ENCODE measurements around the gene SEC14L5. TPM values are rescaled to one million over a fixed set of nuclear protein-coding genes. Genes with fewer than 3 reads are reported as not detected.

SEC14L5 gene
- total RNA-seq, 1 donor: under 0.01 TPM

GRCh38 chr16:4991754-4992153, 33.6 kb downstream of the SEC14L5 start:
- H3K9me3 ChIP-seq (ENCODE audit: low read depth, low read length): no peaks in the 10 kb centered on the region
- no peak for DNase-seq (ENCODE audit: insufficient read length, low spot score, missing footprints)
- H3K4me1 ChIP-seq (ENCODE audit: insufficient read depth, low read length): no peaks in the 10 kb centered on the region
- H3K4me2 ChIP-seq (ENCODE audit: insufficient read depth, low read length): no peak overlapping the region
- H3K36me3 ChIP-seq (ENCODE audit: insufficient read depth, low read length): no peaks in the 10 kb centered on the region
- H2AFZ ChIP-seq (ENCODE audit: low read length): no peak overlapping the region
- TF ChIP-seq, protein P1, sequence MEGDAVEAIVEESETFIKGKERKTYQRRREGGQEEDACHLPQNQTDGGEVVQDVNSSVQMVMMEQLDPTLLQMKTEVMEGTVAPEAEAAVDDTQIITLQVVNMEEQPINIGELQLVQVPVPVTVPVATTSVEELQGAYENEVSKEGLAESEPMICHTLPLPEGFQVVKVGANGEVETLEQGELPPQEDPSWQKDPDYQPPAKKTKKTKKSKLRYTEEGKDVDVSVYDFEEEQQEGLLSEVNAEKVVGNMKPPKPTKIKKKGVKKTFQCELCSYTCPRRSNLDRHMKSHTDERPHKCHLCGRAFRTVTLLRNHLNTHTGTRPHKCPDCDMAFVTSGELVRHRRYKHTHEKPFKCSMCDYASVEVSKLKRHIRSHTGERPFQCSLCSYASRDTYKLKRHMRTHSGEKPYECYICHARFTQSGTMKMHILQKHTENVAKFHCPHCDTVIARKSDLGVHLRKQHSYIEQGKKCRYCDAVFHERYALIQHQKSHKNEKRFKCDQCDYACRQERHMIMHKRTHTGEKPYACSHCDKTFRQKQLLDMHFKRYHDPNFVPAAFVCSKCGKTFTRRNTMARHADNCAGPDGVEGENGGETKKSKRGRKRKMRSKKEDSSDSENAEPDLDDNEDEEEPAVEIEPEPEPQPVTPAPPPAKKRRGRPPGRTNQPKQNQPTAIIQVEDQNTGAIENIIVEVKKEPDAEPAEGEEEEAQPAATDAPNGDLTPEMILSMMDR (IDR thresholded peaks at IDR 0.05; ENCODE audit: extremely low read depth, low read depth, low read length): no peak
- H3K27me3 ChIP-seq (ENCODE audit: insufficient read depth, low read length): peaks cover 27% of the 10 kb centered on the region
- H3K4me3 ChIP-seq (ENCODE audit: insufficient read depth, low read length): no peak overlapping the region
- H4K20me1 ChIP-seq (ENCODE audit: insufficient read depth, low read length): no peaks in the 10 kb centered on the region
- no peak overlapping the region for H3K27ac ChIP-seq (ENCODE audit: low read depth, low read length)
- H3K79me2 ChIP-seq (ENCODE audit: insufficient read depth, low read length): no peaks in the 10 kb centered on the region

- Histone ChIP-seq H3K36me3 (ENCODE audit: insufficient read depth, low read length) (no peaks in the 10 kb centered on the region), H2AFZ (ENCODE audit: low read length) (no peak overlapping the region), H4K20me1 (ENCODE audit: insufficient read depth, low read length) (no peaks in the 10 kb centered on the region), H3K79me2 (ENCODE audit: insufficient read depth, low read length) (no peaks in the 10 kb centered on the region), H3K27ac (ENCODE audit: low read depth, low read length) (no peak overlapping the region), H3K4me3 (ENCODE audit: insufficient read depth, low read length) (no peak overlapping the region), H3K4me1 (ENCODE audit: insufficient read depth, low read length) (no peaks in the 10 kb centered on the region), H3K27me3 (ENCODE audit: insufficient read depth, low read length) (peaks cover 6% of the 10 kb centered on the region), H3K4me2 (ENCODE audit: insufficient read depth, low read length) (no peak overlapping the region), H3K9me3 (ENCODE audit: low read depth, low read length) (no peaks in the 10 kb centered on the region)
- TF ChIP-seq, protein P1 (IDR thresholded peaks at IDR 0.05; ENCODE audit: extremely low read depth, low read depth, low read length): no peak
- peak; percentile 52 for DNase-seq (ENCODE audit: insufficient read length, low spot score, missing footprints)
Observed at GRCh38 chr16:4994719-4995434, 36.7 kb downstream of the SEC14L5 start.

DNA sequence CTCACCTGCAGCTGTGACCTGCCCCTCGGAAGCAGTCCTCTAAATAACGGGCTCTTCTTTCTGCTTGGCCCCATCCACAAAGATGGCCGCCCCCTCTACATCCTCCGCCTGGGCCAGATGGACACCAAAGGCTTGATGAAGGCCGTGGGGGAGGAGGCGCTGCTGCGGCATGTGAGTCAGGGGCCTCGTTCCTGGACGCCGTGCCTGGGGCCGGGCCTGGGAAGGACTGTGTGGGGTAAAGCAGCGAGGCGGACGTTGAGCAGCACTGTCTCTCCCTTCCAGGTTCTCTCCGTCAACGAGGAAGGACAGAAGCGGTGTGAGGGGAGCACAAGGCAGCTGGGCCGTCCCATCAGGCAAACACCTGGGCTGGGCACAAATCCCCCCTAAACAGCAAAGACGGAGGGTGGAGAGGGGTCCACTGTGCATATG, 42.5 kb downstream of the SEC14L5 start:
- TF ChIP-seq, protein P1 (IDR thresholded peaks at IDR 0.05; ENCODE audit: extremely low read depth, low read depth, low read length): no peak
- Histone ChIP-seq H3K27ac (ENCODE audit: low read depth, low read length) (no peak overlapping the region), H3K4me3 (ENCODE audit: insufficient read depth, low read length) (no peak overlapping the region), H4K20me1 (ENCODE audit: insufficient read depth, low read length) (no peaks in the 10 kb centered on the region), H3K9me3 (ENCODE audit: low read depth, low read length) (no peaks in the 10 kb centered on the region), H3K36me3 (ENCODE audit: insufficient read depth, low read length) (no peaks in the 10 kb centered on the region), H3K79me2 (ENCODE audit: insufficient read depth, low read length) (no peaks in the 10 kb centered on the region), H3K27me3 (ENCODE audit: insufficient read depth, low read length) (peaks cover 6% of the 10 kb centered on the region), H3K4me2 (ENCODE audit: insufficient read depth, low read length) (no peak overlapping the region), H3K4me1 (ENCODE audit: insufficient read depth, low read length) (no peaks in the 10 kb centered on the region), H2AFZ (ENCODE audit: low read length) (no peak overlapping the region)
- peak; percentile 36 for DNase-seq (ENCODE audit: insufficient read length, low spot score, missing footprints)

GRCh38 chr16:5001571-5001970, 43.4 kb downstream of the SEC14L5 start:
- no peaks in the 10 kb centered on the region for H3K9me3 ChIP-seq (ENCODE audit: low read depth, low read length)
- DNase-seq (ENCODE audit: insufficient read length, low spot score, missing footprints): peak; percentile 18
- no peaks in the 10 kb centered on the region for H3K79me2 ChIP-seq (ENCODE audit: insufficient read depth, low read length)
- no peaks in the 10 kb centered on the region for H3K4me1 ChIP-seq (ENCODE audit: insufficient read depth, low read length)
- H3K27me3 ChIP-seq (ENCODE audit: insufficient read depth, low read length): peaks cover 2% of the 10 kb centered on the region
- no peaks in the 10 kb centered on the region for H4K20me1 ChIP-seq (ENCODE audit: insufficient read depth, low read length)
- no peak overlapping the region for H3K27ac ChIP-seq (ENCODE audit: low read depth, low read length)
- H3K4me3 ChIP-seq (ENCODE audit: insufficient read depth, low read length): no peak overlapping the region
- H3K36me3 ChIP-seq (ENCODE audit: insufficient read depth, low read length): no peaks in the 10 kb centered on the region
- TF ChIP-seq, protein P1 (IDR thresholded peaks at IDR 0.05; ENCODE audit: extremely low read depth, low read depth, low read length): no peak
- H2AFZ ChIP-seq (ENCODE audit: low read length): no peak overlapping the region
- H3K4me2 ChIP-seq (ENCODE audit: insufficient read depth, low read length): no peak overlapping the region

All from osteoblast (primary cell).